ENCODE data around the gene XIRP1.

XIRP1 gene

DNA sequence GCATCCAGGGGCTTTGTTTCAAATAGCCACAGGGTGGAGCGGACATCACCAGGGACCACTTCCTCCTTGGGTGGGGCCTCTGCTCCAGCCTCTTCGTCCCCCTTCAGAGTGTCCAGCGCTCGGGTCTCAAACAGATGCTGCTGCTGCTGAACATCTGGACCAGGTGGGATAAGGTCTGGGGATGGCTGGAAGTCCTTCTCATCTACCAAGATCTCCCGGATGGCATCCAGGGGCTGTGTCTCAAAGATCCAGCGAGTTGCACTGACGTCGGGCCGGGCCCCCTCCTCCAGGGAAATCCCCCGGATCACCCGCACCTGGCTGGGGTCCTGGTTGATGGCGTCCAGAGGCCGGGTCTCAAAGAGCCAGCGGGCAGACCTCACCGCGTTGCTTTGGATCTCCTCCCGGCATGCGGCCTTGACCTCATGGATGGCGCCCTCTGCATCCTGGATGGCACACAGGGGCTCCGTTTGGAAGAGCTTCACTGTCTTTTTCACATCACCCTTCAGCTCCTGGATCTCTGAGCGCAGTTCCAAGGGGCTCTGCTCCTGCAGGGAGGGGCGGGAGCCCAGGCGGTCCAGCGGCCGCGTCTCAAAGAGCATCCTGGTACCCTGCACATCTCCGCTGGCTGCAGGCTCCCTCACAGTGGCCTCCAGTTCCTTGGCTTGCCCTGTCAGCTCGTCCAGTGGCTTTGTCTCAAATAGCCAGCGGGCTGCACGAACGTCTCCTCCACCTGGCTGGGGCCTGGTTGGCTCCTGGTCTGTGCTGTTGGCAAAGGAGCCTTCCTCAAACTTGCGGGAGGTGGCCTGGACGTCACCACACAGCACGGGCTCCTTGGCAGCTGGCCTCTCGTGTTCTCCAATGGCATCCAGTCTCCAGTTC is 3.9 kb downstream of the XIRP1 start:
- no peak for TF ChIP-seq CEBPB (IDR thresholded peaks at IDR 0.05)
- TF ChIP-seq, protein P1, sequence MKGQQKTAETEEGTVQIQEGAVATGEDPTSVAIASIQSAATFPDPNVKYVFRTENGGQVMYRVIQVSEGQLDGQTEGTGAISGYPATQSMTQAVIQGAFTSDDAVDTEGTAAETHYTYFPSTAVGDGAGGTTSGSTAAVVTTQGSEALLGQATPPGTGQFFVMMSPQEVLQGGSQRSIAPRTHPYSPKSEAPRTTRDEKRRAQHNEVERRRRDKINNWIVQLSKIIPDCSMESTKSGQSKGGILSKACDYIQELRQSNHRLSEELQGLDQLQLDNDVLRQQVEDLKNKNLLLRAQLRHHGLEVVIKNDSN (IDR thresholded peaks at IDR 0.05) = no peak
- no peak for TF ChIP-seq TCF12 (IDR thresholded peaks at IDR 0.05; ENCODE audit: low read depth)
- TF ChIP-seq EGR1 (IDR thresholded peaks at IDR 0.05) = no peak
- TF ChIP-seq YY1 (IDR thresholded peaks at IDR 0.05; ENCODE audit: low read depth) = no peak
- no peak for TF ChIP-seq TAF1 (IDR thresholded peaks at IDR 0.05; ENCODE audit: low read depth)
- TF ChIP-seq, protein P2, sequence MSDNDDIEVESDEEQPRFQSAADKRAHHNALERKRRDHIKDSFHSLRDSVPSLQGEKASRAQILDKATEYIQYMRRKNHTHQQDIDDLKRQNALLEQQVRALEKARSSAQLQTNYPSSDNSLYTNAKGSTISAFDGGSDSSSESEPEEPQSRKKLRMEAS (IDR thresholded peaks at IDR 0.05) = no peak
- no peak for TF ChIP-seq EP300 (IDR thresholded peaks at IDR 0.05; ENCODE audit: borderline replicate concordance)
- TF ChIP-seq FOXM1 (IDR thresholded peaks at IDR 0.05; ENCODE audit: borderline replicate concordance, low read depth) = no peak
- TF ChIP-seq ZBTB7A (IDR thresholded peaks at IDR 0.05; ENCODE audit: low read depth) = no peak
- TF ChIP-seq, protein P3, sequence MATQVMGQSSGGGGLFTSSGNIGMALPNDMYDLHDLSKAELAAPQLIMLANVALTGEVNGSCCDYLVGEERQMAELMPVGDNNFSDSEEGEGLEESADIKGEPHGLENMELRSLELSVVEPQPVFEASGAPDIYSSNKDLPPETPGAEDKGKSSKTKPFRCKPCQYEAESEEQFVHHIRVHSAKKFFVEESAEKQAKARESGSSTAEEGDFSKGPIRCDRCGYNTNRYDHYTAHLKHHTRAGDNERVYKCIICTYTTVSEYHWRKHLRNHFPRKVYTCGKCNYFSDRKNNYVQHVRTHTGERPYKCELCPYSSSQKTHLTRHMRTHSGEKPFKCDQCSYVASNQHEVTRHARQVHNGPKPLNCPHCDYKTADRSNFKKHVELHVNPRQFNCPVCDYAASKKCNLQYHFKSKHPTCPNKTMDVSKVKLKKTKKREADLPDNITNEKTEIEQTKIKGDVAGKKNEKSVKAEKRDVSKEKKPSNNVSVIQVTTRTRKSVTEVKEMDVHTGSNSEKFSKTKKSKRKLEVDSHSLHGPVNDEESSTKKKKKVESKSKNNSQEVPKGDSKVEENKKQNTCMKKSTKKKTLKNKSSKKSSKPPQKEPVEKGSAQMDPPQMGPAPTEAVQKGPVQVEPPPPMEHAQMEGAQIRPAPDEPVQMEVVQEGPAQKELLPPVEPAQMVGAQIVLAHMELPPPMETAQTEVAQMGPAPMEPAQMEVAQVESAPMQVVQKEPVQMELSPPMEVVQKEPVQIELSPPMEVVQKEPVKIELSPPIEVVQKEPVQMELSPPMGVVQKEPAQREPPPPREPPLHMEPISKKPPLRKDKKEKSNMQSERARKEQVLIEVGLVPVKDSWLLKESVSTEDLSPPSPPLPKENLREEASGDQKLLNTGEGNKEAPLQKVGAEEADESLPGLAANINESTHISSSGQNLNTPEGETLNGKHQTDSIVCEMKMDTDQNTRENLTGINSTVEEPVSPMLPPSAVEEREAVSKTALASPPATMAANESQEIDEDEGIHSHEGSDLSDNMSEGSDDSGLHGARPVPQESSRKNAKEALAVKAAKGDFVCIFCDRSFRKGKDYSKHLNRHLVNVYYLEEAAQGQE (IDR thresholded peaks at IDR 0.05; ENCODE audit: low read depth) = no peak
- no peak for TF ChIP-seq TEAD4 (IDR thresholded peaks at IDR 0.05)
- no peak for TF ChIP-seq CREB1 (IDR thresholded peaks at IDR 0.05; ENCODE audit: low read depth)
- TF ChIP-seq NFIC (IDR thresholded peaks at IDR 0.05) = no peak
- TF ChIP-seq RAD21 (IDR thresholded peaks at IDR 0.05; ENCODE audit: low read depth) = no peak

DNA sequence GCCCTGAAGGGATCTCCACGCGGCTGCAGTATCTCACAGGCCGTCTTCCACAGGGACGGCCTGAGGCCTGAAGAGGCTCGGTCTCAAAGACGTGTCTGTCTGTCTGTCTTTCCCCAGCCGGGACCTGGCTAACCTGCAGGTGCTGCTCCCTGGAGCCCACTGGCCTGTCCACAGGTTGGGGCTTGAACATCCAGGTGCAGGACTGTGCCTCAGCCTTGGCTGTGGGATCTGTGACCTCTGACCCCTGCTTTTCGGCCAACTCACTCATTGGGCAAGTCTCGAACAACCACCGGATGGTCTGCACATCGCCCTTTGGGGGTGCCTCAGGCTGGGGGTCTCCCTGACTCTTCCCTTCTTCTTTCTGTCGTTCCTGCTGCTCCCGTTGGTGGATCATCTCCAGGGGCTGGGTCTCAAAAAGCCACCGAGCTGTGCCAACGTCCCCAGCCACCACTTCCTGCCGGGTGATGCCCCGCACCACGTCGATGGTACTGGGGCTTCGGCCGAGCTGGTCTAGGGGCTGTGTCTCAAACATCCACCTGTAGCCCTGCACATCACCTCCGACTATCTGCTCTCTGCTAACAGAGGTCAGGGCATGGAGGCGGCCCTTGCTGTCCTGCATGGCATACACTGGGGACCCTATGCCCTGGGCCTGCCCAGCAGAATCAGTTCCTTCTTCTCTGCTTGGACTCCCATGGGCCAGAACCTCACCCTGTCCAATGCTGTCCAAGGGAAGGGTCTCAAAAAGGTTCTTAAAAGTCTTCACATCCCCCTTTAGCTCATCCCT is 4.8 kb downstream of the XIRP1 start:
- TF ChIP-seq, protein P1 (IDR thresholded peaks at IDR 0.05) = no peak
- no peak for TF ChIP-seq EP300 (IDR thresholded peaks at IDR 0.05; ENCODE audit: borderline replicate concordance)
- TF ChIP-seq CREB1 (IDR thresholded peaks at IDR 0.05; ENCODE audit: low read depth) = no peak
- no peak for TF ChIP-seq CEBPB (IDR thresholded peaks at IDR 0.05)
- no peak for TF ChIP-seq FOXM1 (IDR thresholded peaks at IDR 0.05; ENCODE audit: borderline replicate concordance, low read depth)
- TF ChIP-seq, protein P2 (IDR thresholded peaks at IDR 0.05) = no peak
- TF ChIP-seq TAF1 (IDR thresholded peaks at IDR 0.05; ENCODE audit: low read depth) = no peak
- TF ChIP-seq YY1 (IDR thresholded peaks at IDR 0.05; ENCODE audit: low read depth) = no peak
- no peak for TF ChIP-seq TEAD4 (IDR thresholded peaks at IDR 0.05)
- no peak for TF ChIP-seq EGR1 (IDR thresholded peaks at IDR 0.05)
- no peak for TF ChIP-seq RAD21 (IDR thresholded peaks at IDR 0.05; ENCODE audit: low read depth)
- TF ChIP-seq NFIC (IDR thresholded peaks at IDR 0.05) = no peak
- TF ChIP-seq TCF12 (IDR thresholded peaks at IDR 0.05; ENCODE audit: low read depth) = no peak
- TF ChIP-seq, protein P3 (IDR thresholded peaks at IDR 0.05; ENCODE audit: low read depth) = no peak
- TF ChIP-seq ZBTB7A (IDR thresholded peaks at IDR 0.05; ENCODE audit: low read depth) = no peak

DNA sequence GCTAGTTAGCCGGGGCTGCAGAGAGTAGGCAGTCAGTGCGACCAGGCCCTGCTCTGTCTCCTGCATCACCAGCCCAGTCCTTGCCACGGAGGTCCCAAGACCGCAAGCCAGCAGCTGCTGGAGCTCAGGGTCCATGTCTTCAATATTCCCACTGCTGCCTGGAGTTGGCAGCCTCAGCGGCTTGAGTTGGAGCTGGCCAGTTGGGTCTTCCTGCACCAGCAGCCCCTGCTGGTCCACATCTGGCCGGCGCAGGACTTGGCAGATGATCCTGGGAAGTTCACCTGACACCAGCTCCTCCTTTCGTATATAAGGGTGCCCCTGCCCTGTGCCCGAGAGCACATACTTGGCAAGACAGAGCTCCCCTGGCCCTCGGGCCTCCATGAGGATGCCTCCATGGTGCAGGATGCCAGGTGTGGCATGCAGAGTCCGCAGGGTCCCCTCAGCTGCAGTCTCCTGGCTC is 5.7 kb downstream of the XIRP1 start:
- TF ChIP-seq EGR1 (IDR thresholded peaks at IDR 0.05) (no peak), EP300 (IDR thresholded peaks at IDR 0.05; ENCODE audit: borderline replicate concordance) (no peak), TCF12 (IDR thresholded peaks at IDR 0.05; ENCODE audit: low read depth) (no peak), FOXM1 (IDR thresholded peaks at IDR 0.05; ENCODE audit: borderline replicate concordance, low read depth) (no peak), RAD21 (IDR thresholded peaks at IDR 0.05; ENCODE audit: low read depth) (no peak), NFIC (IDR thresholded peaks at IDR 0.05) (no peak), YY1 (IDR thresholded peaks at IDR 0.05; ENCODE audit: low read depth) (no peak), ZBTB7A (IDR thresholded peaks at IDR 0.05; ENCODE audit: low read depth) (no peak), TEAD4 (IDR thresholded peaks at IDR 0.05) (no peak), CEBPB (IDR thresholded peaks at IDR 0.05) (no peak)
- TF ChIP-seq, protein P3 (IDR thresholded peaks at IDR 0.05; ENCODE audit: low read depth) = no peak
- TF ChIP-seq, protein P1 (IDR thresholded peaks at IDR 0.05) = no peak
